Parathyroid adenoma (tissue), 2 donors: ENCODE measurements around the gene MTF1.

Source experiments
- H2AFZ ChIP-seq: fragments of 300-600 bp; sonication (generic); one replicate; pipeline ENCODE4 v1.7.0; 2017; ENCODE audit warnings: antibody characterized with exemption, mild to moderate bottlenecking
- H3K27ac ChIP-seq: fragments of 300-600 bp; sonication (generic); one replicate; pipeline ENCODE4 v1.7.0; 2017
- H3K27me3 ChIP-seq: fragments of 300-600 bp; sonication (generic); one replicate; pipeline ENCODE4 v1.7.0; 2017; ENCODE audit warnings: low read length; ENCODE audit not compliant: control insufficient read depth, insufficient read depth
- H3K36me3 ChIP-seq: fragments of 300-600 bp; sonication (generic); one replicate; pipeline ENCODE4 v1.7.0; 2017; ENCODE audit warnings: low read length; ENCODE audit not compliant: control insufficient read depth, insufficient read depth
- H3K4me1 ChIP-seq: fragments of 300-600 bp; sonication (generic); one replicate; pipeline ENCODE4 v1.7.0; 2017; ENCODE audit warnings: control low read depth
- H3K4me2 ChIP-seq: fragments of 300-600 bp; sonication (generic); one replicate; pipeline ENCODE4 v1.7.0; 2017; ENCODE audit warnings: low read length
- H3K4me3 ChIP-seq: fragments of 300-600 bp; sonication (generic); one replicate; pipeline ENCODE4 v1.7.0; 2017; ENCODE audit warnings: low read depth, low read length
- H3K79me2 ChIP-seq: fragments of 300-600 bp; sonication (generic); one replicate; pipeline ENCODE4 v1.7.0; 2017; ENCODE audit warnings: control low read depth
- H3K9ac ChIP-seq: fragments of 300-600 bp; sonication (generic); one replicate; pipeline ENCODE4 v1.7.0; 2017; ENCODE audit warnings: mild to moderate bottlenecking
- H3K9me3 ChIP-seq: fragments of 300-600 bp; sonication (generic); one replicate; pipeline ENCODE4 v1.7.0; 2017; ENCODE audit warnings: low read length; ENCODE audit not compliant: control insufficient read depth
- CTCF ChIP-seq: fragments of 300-600 bp; sonication (generic); IDR thresholded peaks from one replicate; pipeline ENCODE4 v1.7.0; 2017; ENCODE audit warnings: antibody characterized with exemption, mild to moderate bottlenecking
- donor health status: primary hyperparathyroidism.

The MTF1 gene

DNA sequence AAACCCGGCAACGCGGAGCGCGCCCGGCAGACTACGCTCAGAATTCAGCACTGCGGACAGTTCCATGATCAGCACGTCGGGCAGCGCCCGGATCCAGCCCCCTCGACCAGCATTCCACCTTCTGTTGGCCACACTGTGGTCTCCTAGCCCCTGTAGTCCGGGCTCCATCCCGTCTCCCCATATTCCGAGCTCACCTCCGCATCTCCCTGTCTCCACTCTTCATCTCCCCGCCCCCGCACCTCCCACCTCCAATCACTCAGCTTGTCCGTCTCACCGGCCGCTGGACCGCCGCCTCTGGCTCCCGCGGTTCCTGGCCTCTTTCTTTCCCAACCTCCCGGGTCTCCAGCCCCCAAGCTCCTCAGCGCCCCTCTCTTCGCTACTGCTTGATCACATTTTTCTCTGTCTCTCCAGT, 95.0 kb downstream of the MTF1 start:
- Histone ChIP-seq H3K4me1 (no peaks in the 10 kb centered on the region), H3K27ac (no peak overlapping the region), H3K4me2 (no peak overlapping the region), H3K27me3 (peaks cover 3% of the 10 kb centered on the region), H3K9me3 (no peaks in the 10 kb centered on the region), H3K9ac (no peak overlapping the region), H3K79me2 (no peaks in the 10 kb centered on the region), H3K36me3 (no peaks in the 10 kb centered on the region), H3K4me3 (no peak overlapping the region), H2AFZ (no peak overlapping the region)
- TF ChIP-seq CTCF, result no peak

DNA sequence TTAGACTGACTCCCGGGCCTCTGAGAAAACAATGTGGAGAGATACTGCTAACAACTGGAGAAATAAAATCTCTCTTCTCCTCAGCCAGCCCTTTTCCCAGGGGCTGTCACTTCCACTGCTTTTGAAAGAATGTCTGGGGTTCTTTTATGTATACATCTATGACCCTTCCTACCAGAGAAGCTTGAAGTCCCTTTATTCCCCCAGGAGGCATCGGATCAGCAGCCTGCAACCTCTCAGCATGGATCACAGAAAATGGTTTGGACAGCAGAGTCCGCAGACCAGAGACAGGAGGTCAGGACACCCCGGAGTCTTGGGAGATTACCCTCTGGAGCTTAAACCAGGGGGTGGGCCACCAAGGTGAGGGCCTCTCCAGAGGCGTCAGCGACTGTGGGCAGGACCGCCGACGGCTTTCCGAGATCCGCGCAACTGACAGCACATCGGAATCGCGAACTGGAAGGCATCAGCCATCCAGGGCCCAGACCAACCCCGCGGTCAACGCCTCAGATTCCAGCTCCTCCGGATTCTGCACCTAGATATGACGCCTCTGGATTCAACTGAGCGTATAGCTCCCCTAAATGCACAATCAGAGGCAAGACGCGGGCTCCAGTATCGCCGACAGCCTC, 95.5 kb downstream of the MTF1 start:
- Histone ChIP-seq H3K27ac (no peak overlapping the region), H3K27me3 (peaks cover 3% of the 10 kb centered on the region)

GRCh38 chr1:37762516-37762915, 96.9 kb downstream of the MTF1 start:
- no peak overlapping the region for H3K9ac ChIP-seq
- TF ChIP-seq CTCF, result no peak
- H3K27ac ChIP-seq, result no peak overlapping the region
- no peaks in the 10 kb centered on the region for H3K36me3 ChIP-seq
- H3K9me3 ChIP-seq, result no peaks in the 10 kb centered on the region
- H3K4me3 ChIP-seq, result no peak overlapping the region
- no peak overlapping the region for H3K4me2 ChIP-seq
- no peaks in the 10 kb centered on the region for H3K4me1 ChIP-seq
- H3K79me2 ChIP-seq, result no peaks in the 10 kb centered on the region
- peaks cover 3% of the 10 kb centered on the region for H3K27me3 ChIP-seq
- no peak overlapping the region for H2AFZ ChIP-seq

More for the DNA sequence above, 95.5 kb downstream of the MTF1 start:
- Histone ChIP-seq H3K4me1 (no peaks in the 10 kb centered on the region), H3K4me3 (no peak overlapping the region), H3K36me3 (no peaks in the 10 kb centered on the region), H3K79me2 (no peaks in the 10 kb centered on the region), H3K9me3 (no peaks in the 10 kb centered on the region), H2AFZ (no peak overlapping the region), H3K4me2 (no peak overlapping the region), H3K9ac (no peak overlapping the region)
- no peak for TF ChIP-seq CTCF

- Histone ChIP-seq H3K4me1 (no peaks in the 10 kb centered on the region), H3K79me2 (no peaks in the 10 kb centered on the region), H3K27me3 (peaks cover 3% of the 10 kb centered on the region), H3K36me3 (no peaks in the 10 kb centered on the region), H3K4me3 (no peak overlapping the region), H3K9ac (no peak overlapping the region), H3K9me3 (no peaks in the 10 kb centered on the region), H3K4me2 (no peak overlapping the region), H3K27ac (no peak overlapping the region), H2AFZ (no peak overlapping the region)
- TF ChIP-seq CTCF, result no peak
These were observed 97.8 kb downstream of the MTF1 start for GRCh38 chr1:37761416-37762095.
